Measurements from ENCODE around the gene STAC3. TPM values are rescaled to one million over a fixed set of nuclear protein-coding genes. Genes with fewer than 3 reads are reported as not detected.

STAC3 gene
- total RNA-seq, 2 donors from 2014 or later = 0.27 to 0.56 TPM

DNA sequence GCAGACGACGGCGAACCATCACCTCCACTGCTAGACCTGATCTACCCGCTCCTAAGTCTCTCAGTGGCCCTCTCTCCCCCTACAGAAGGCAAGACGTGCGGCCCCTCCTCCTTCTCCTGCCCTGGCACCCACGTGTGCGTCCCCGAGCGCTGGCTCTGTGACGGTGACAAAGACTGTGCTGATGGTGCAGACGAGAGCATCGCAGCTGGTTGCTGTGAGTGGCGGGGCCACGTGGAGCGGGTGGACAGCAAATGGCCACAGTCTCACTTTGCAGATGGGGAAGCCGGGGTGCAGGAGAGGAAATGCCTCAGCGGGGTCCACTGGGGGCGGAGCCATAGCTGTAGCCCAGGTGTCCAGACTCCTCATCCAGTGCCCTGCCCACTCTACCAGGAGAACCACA, 55.8 kb downstream of the STAC3 start:
- Histone ChIP-seq H3K27me3 (replicated peaks; ENCODE audit: insufficient read depth) (no peaks in the 10 kb centered on the region), H3K9me3 (no peaks in the 10 kb centered on the region), H3K4me3 (no peak overlapping the region), H3K27ac (no peak overlapping the region), H3K4me1 (ENCODE audit: control insufficient read depth in 1 of 2, low read depth in 2 of 2) (peaks cover 0 to 4% of the 10 kb centered on the region in 2 donors), H3K36me3 (peaks cover 99% of the 10 kb centered on the region)
- ATAC-seq (ENCODE audit: insufficient number of reproducible peaks, low FRiP score, low read depth) (no peak), DNase-seq (ENCODE audit: low spot score) (no peak)
- TF ChIP-seq, protein P1, sequence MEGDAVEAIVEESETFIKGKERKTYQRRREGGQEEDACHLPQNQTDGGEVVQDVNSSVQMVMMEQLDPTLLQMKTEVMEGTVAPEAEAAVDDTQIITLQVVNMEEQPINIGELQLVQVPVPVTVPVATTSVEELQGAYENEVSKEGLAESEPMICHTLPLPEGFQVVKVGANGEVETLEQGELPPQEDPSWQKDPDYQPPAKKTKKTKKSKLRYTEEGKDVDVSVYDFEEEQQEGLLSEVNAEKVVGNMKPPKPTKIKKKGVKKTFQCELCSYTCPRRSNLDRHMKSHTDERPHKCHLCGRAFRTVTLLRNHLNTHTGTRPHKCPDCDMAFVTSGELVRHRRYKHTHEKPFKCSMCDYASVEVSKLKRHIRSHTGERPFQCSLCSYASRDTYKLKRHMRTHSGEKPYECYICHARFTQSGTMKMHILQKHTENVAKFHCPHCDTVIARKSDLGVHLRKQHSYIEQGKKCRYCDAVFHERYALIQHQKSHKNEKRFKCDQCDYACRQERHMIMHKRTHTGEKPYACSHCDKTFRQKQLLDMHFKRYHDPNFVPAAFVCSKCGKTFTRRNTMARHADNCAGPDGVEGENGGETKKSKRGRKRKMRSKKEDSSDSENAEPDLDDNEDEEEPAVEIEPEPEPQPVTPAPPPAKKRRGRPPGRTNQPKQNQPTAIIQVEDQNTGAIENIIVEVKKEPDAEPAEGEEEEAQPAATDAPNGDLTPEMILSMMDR (IDR thresholded peaks at IDR 0.05) = no peak

DNA sequence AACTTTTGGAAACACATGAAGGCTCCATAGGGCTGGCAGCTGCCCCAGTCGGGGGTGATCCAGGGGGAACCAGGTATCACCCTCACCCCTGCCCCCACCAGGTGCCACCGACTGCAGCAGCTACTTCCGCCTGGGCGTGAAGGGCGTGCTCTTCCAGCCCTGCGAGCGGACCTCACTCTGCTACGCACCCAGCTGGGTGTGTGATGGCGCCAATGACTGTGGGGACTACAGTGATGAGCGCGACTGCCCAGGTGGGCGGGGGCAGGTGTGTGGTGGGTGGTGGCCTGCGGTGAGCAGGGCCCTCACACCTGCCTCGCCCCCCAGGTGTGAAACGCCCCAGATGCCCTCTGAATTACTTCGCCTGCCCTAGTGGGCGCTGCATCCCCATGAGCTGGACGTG, 56.7 kb downstream of the STAC3 start:
- no peaks in the 10 kb centered on the region for H3K9me3 ChIP-seq
- ATAC-seq (ENCODE audit: insufficient number of reproducible peaks, low FRiP score, low read depth) = no peak
- peaks cover 0 to 4% of the 10 kb centered on the region in 2 donors for H3K4me1 ChIP-seq (ENCODE audit: control insufficient read depth in 1 of 2, low read depth in 2 of 2)
- no peak for DNase-seq (ENCODE audit: low spot score)
- peaks cover 93% of the 10 kb centered on the region for H3K36me3 ChIP-seq
- no peaks in the 10 kb centered on the region for H3K27me3 ChIP-seq (replicated peaks; ENCODE audit: insufficient read depth)
- H3K27ac ChIP-seq = no peak overlapping the region
- no peak overlapping the region for H3K4me3 ChIP-seq
- TF ChIP-seq, protein P1 (IDR thresholded peaks at IDR 0.05) = no peak

DNA sequence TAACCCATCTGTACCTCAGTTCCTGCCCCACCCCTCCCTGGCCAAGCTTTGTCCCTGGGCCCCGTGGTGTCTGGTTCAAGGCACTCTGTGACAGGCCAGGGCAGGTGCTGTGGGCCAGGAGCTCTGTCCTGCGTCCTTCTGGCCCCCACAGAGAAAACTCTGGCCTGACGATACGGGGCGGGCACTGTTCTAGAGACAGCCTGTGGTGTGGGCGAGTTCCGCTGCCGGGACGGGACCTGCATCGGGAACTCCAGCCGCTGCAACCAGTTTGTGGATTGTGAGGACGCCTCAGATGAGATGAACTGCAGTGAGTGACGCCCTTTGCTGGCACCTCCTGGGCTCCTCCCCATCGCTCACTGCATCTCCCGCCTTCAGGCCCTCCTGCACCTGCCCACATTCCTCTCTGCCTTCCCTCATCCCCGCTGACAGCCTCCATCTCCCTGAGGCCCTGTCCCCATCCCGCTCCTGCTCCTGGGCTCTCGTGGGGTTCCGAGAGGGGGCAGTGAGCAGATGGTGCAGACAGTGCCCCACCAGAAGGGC, 57.2 kb downstream of the STAC3 start:
- no peaks in the 10 kb centered on the region for H3K27me3 ChIP-seq (replicated peaks; ENCODE audit: insufficient read depth)
- ATAC-seq (ENCODE audit: insufficient number of reproducible peaks, low FRiP score, low read depth) = no peak
- H3K4me1 ChIP-seq (ENCODE audit: control insufficient read depth in 1 of 2, low read depth in 2 of 2) = peaks cover 0 to 4% of the 10 kb centered on the region in 2 donors
- no peak overlapping the region for H3K4me3 ChIP-seq
- H3K36me3 ChIP-seq = peaks cover 88% of the 10 kb centered on the region
- no peak for DNase-seq (ENCODE audit: low spot score)
- H3K27ac ChIP-seq = no peak overlapping the region
- TF ChIP-seq, protein P1 (IDR thresholded peaks at IDR 0.05) = no peak
- no peaks in the 10 kb centered on the region for H3K9me3 ChIP-seq

Other genes starting within 250 kb of the STAC3 start
- gene ZBTB39, start 244.6 kb downstream of the STAC3 start, total RNA-seq = 1 to 10 TPM; 3.1 to 8.3 TPM
- not detected for gene TAC3, start 234.7 kb downstream of the STAC3 start, total RNA-seq
- gene MYO1A, start 201.1 kb downstream of the STAC3 start, total RNA-seq = 1 to 10 TPM; 1.7 to 2.2 TPM
- 1 to 10 TPM; 6.6 to 6.9 TPM for gene NEMP1, start 172.4 kb downstream of the STAC3 start, total RNA-seq
- 10 to 100 TPM; 30.5 to 39.3 TPM for gene NAB2, start 162.1 kb downstream of the STAC3 start, total RNA-seq
- 100 to 1,000 TPM; 133 to 185 TPM for gene STAT6, start 139.8 kb downstream of the STAC3 start, total RNA-seq
- gene LRP1, start 122.7 kb downstream of the STAC3 start, total RNA-seq = 100 to 1,000 TPM; 663 to 755 TPM
- gene LRP1-AS, start 103.6 kb downstream of the STAC3 start, total RNA-seq = not detected
- under 1 TPM in 1 of 2 donors, not detected in 1; 0.81 TPM for gene NXPH4, start 34.4 kb downstream of the STAC3 start, total RNA-seq
- gene SHMT2, start 21.5 kb downstream of the STAC3 start, total RNA-seq = 10 to 100 TPM; 57.3 to 60.4 TPM
- 10 to 100 TPM; 26.5 to 62.4 TPM for gene R3HDM2, start 179.9 kb upstream of the STAC3 start, total RNA-seq
- gene INHBC, start 183.6 kb upstream of the STAC3 start, total RNA-seq = not detected
- gene INHBE, start 204.1 kb upstream of the STAC3 start, total RNA-seq = not detected
- gene GLI1, start 208.6 kb upstream of the STAC3 start, total RNA-seq = 10 to 100 TPM in 1 of 2 donors, 1 to 10 TPM in 1; 1.7 to 13.0 TPM
- 10 to 100 TPM; 32.0 to 32.5 TPM for gene ARHGAP9, start 228.7 kb upstream of the STAC3 start, total RNA-seq
- gene MARS1, start 236.9 kb upstream of the STAC3 start, total RNA-seq = 100 to 1,000 TPM in 1 of 2 donors, 10 to 100 TPM in 1; 58.8 to 104 TPM